ENCODE measurements around the gene NEDD9.

NEDD9 gene

DNA sequence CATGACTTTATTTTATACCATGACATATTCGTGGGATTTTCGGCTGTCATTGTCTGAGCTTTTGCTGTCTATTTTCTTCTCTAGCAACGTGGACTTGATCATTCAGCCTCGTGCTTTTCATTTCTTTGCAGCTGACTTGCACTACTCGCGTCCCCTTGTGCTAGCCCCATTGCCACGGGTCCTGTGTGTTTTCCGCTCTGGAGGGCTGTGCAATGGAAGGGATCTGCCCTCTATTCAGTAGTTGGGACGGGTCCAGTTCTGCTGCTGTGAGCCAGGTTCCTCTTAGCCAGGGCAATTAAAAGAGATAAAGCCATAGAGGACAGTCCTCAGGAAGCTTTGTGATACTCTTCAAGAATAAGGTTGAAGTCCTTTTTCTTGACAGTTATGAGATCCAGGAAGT, 17.6 kb downstream of the NEDD9 start:
- DNase-seq, result no peak

DNA sequence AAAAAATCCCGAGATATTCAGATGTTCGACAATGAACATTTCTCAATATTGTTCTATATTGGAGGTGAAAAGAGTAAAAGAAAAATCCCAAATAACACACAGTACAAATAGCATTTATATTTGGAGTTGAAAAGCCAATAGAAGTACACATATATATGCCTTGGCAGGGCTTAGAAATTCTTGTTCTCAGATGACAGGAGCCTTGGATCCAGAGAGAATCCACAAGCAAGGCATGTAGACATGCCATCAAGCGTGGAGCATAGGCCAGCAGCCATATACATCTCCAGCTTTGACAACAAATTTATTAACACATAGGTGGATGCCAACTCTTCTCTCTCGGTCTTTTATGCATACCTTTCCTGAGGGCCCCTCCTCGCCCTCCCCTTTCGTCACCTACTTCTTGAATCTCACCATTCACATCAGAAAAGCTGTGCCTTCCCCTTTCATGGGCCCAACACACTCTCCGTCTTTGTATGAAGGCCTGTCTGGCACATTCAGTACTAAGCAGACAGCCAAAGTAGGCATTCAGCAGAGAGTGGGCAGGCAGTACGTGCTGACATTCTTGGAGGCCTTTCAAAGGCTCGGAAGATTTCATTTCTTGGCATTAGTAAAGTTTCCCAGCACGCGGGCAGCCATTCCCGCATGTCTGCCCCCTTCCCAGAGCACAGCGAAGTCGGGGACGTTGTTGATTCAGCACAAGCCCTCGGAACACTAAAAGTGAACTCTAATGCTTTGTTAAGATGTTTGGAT, 18.2 kb downstream of the NEDD9 start:
- DNase-seq, result no peak

DNA sequence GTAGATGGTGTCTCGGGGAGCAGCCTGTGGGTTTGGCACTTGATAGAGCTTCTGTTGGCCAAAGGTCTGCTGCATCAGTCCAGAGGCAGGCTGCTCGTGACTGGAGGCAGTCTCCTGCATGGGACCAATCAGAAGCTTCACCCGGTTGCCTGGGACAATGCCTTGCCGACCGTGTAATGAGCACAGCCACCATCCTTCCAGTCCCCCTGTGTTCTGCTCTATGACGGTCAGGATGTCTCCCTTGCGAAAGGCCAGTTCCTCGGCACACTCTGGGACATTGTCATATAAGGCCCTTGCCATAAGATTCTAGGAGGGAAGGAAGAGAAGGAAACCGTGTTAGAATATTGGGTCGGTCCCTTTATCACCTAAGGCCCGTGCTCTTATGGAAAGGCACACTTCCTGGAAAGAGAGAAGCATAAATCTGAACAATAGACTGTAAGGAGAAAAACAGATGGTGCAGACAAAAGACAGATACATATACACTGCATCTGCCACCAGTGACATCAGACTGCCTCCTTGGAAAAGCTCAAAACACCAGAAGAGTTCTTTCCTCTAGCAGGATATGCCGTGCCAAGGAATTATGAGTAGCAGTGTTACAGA, 18.9 kb downstream of the NEDD9 start:
- DNase-seq, result no peak

DNA sequence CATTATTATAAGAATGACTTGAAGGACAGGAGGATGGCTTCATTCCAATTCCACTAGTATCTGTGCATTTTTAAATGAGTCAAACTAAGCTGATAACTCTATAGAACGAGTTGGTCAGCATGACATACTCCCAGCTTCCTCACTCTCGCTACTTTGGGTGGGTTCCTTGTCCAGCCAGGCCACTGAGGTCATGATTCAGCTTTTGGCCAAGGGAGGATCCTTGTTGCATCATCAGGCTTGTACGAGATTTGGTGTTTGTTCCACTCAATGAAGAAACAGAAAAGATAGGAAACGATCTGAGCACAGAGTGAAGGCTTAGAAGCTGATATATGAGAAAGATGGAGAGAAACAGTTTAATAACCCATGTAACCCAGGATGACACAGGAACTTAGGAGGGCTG, 19.8 kb downstream of the NEDD9 start:
- DNase-seq, result peak; percentile 58

DNA sequence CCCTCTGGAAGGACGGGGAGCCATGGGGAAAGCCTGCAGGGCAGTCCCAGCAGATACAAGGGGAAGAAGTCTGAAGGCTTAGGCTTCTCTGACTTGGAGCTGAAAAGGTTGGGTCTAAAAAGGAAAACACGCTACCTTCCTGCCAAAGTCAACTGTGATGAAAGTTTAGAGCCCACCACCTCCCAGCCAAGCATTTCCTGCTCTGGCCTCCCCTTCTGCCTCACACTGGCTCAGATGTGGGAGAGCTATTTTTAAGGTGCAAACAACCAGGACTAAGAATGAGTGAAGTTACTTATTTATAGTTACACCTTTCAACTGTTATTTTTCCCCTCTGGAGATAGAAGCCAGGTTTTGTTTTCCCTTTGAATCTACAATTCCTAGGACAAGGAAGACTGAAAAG, 21.2 kb downstream of the NEDD9 start:
- DNase-seq, result no peak

DNA sequence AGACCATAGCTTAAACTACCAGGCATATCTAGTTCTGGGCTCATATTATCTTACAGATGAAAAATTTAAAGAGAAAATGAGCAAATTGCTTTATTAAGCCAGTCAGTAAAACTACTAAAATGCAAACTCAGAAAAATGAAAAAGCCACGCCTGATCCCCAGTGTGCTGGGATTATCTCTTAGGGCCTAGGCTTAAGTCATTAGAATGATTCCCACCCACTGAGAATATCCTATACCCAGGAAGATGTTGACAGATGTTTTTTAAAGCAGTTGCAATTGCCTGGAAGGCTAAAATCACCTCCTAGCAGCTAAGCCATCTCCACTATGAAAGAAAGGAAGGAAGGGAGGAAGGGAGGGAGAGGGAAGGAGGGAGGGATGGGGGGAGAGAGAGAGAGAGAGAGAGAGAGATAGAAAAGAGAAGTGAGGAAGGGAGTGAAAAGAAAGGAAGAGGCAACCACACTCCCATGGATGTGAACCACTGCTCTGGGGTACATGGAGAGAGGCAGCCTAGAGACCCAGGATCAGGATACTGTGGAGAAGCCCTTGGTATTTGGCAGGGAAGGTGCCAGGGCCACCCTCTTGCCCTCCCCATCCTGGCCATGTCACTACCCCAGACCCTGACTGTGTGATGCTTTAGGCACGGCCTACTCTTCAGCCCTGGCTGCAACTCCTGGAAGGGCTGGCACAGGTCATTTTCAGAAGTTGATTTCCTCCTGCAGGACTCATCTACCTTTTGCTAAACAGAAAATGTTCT, 21.9 kb downstream of the NEDD9 start:
- no peak for DNase-seq

DNA sequence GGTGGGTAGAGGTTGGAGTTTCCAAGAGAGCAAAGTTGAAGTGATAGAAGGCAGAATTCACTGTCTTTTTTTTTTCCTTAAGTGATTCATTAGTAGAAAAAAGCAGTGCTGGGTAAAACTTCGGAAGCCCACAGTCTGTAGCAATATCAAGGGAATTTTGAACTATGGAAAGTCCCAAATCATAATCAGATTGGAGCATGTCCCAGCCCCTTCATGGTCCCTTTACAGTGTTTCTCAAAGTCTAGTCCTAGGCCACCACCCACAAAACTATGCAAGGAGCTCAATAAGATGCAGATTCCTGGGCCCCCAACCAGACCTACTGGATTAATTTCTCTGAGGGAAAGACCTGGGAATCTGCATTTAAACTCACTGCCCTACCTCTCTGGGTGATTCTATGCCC, 22.6 kb downstream of the NEDD9 start:
- DNase-seq, result no peak

DNA sequence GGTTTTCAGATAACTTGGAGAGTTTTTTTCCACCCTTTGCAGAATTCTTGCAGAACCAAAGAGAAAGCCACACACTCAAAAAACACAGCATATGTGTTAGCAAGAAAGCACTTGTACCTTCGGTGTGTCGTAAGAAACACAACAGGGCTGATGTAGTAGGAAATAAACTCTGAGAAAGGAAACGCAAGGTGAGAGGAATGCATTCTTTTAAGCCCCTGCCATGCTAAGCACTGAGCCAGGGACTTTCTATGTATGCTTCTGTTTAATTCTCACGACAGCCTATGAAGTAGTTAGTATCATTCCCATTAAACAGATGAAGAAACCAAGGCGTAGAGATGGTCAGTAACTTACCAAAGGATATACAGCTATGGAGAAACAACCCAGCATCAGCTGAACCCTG, 23.1 kb downstream of the NEDD9 start:
- DNase-seq, result no peak

DNA sequence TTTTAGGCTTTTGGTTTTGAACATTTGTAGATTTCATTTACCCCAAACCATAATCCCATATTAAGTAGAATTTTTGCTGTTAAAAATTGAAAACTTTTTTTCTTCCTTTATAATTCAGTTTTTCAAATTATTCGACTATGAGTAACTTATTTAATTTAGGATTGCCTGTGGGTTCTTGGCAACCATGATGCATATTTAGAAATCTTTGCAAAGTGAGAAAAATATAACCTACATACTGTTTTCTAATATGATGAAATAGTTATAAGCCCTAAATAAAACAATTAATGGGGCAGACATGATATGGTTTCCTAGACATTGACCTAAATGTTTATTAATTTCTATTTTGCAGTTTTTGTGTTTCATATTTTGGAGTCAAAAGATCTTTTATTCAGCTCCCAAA, 23.6 kb downstream of the NEDD9 start:
- DNase-seq, result no peak

DNA sequence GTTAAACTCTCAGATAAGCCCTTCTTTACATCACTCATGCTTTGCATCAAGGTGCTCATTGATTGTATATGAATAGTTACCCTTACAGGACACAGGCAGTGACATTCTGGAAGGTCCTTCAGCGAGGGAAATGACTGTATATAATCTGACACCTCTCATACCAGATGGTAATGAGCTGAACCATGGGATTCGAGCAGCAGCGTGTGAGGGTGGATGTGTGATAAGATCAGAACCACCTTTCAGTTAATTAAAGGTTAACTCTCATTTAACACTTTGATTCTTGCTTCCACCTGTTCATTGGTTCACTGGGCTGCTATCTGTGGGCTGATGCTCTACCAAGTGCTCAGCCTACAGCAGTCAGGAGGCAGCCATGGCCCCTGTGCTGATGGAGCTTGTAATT, 24.2 kb downstream of the NEDD9 start:
- no peak for DNase-seq

DNA sequence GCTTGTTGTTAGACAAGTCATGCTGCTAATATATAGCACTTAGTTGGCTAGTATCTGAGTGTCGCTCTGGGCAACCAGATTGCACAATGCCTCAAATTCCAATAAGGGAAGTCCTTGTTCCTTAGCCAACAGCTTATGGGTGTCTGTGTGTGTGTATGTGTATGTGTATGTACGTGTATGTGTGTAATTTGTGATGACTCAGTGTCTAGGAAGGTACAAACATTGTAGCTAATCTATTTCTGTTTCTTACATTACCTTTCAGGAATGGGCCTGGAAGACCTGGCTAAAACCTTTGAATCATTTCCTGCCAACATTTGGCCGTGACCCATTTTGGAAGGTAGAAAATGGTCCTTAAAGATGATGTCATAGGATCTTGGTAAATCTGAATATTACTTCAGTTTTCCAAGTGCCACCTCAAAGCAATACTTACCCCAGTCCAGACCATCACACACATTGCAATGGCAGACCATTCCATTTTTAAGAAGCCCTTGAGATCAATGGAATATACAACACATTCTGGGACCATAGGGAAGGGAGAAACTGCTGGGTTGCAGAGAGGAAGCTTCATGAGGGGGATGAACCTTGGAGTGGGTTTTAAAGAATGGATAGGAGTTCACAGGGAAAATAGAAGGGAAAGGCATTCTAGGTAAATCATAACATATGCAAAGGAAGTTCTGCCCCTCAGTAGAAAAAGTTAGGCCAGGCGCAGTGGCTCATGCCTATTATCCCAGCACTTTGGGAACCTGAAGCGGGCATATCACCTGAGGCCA, 25.1 kb downstream of the NEDD9 start:
- peak; percentile 72 for DNase-seq

DNA sequence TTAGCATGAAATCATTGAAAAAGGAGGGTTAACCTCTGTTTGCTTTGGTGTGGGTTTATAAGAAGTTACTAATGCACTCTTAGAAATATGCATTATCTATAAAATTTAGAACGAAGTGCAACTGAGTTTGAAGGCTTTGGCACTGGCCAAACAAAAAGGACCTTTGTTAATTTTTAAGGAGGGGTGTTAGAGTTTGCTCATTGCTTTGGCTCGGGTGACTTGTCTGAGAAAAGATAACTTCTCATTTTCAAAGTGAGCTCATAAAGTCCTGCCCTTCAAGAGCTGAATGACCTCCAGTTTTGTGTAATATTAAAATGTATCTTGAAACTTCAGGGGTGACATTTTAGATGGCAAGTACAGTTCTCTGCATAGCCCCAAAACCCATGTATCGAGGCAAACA, 25.9 kb downstream of the NEDD9 start:
- no peak for DNase-seq

DNA sequence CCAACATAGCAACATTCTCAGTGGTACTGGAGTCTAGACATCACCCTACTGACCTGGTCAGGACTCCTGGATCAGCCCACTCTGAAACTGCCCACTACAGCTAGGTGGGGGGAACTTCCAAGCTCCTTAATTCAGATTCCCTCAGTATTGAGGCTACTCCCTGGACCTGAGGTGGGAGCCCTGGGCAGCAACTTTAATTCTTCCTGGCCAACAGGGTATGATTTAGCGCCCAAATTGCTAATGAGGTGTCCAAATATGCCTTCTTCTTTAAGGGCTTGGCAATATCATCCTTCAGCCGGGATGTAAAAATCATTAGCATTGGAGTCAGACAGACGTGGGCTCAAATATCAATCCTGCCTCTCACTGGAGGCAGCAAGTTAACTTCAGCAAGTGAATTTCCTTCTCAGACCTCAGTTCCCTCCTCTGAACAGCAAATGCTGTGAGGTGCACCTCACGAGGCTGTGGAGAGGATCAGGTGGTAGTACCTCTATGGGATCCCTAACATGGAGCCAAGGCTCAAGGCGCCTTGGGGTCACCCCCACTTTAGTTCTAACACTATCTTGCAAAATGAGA, 27.6 kb downstream of the NEDD9 start:
- no peak for DNase-seq

DNA sequence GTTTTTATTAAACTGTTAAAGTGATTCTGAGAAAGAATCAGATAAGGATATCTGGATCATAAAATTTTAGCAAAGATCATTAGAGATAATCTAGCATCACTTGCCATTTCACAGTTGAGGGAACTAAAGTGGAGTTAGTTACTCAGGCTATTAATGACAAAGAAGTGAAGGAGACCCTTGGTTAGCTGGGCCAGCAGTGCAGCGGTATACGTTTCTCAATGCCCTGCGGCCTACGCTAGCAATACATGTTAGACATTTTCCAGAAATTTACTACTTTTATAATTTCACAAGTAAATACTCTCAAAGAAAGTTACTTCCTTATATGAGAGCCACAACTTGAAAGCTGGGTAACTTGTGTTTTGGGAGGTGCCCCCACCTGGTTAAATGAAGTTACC, 28.5 kb downstream of the NEDD9 start:
- no peak for DNase-seq

DNA sequence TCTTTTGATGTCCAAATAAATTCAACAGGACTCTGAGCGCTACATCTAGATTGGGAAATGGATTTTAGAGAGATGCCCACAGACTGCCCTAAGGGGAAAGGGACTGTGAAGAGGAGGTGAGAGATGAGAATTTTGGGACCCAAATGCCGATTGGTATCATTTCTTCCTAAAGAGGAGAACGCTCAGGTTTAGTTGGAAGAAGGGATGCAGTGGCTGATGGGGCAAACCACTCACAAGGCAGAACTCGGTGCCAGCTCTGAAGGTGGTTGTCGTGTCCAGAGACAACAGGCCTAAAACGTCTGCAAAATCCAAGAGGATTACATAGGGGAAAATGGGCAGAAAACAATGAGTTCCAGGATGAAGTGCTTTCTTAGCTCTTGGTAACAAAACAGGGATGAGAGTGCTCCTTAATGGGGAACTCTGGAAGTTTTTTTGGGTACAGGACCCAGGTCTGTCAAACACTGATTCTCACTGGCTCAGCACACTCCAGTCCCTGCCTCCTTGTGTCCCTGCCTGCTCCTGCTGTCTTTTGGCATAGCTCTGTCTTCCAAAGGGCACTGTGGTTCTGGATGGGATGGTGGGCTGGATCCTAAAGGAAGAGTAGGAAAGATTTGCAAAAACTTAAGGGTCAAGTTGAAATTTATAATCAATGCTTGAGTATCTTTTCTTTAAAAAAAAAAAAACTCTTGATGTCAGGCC, 29.0 kb downstream of the NEDD9 start:
- no peak for DNase-seq

DNA sequence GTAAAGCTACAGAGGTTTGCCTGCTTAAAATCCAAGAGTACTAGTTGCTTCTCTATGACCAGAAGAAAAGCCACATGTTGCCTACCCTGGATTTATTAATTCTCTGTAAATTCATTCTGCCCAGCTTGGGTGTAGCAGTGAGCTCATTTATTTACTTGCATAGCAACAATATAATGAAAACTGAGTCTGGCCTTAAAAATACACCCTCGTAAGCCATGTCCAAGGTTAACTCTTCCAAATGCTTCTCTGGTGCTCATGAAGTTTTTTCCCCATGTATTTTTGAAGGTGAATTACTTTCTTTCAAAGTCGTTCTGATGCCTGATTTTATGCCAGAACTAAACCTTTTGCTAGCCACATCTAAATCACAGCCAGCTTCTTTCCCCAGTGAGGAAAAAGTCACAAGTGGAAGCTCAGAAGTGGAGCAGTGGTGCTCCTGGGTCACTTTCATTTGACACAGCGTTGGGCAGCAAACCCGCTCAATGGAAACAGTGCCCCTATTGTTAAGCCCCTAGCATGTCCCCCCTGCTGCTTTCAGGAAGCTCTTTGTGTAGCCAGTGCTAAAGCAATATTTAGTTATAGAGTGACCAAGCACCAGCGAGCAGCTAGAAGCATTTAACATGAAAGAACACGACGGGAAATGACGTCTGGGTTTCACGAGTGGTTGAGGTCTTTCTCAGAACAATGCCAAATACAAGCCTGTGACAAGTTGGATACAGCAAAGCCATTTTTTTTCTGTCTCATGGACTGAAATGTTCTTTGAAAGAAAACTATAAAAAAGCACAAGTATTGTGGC, 29.8 kb downstream of the NEDD9 start:
- peak; percentile 24 for DNase-seq

DNA sequence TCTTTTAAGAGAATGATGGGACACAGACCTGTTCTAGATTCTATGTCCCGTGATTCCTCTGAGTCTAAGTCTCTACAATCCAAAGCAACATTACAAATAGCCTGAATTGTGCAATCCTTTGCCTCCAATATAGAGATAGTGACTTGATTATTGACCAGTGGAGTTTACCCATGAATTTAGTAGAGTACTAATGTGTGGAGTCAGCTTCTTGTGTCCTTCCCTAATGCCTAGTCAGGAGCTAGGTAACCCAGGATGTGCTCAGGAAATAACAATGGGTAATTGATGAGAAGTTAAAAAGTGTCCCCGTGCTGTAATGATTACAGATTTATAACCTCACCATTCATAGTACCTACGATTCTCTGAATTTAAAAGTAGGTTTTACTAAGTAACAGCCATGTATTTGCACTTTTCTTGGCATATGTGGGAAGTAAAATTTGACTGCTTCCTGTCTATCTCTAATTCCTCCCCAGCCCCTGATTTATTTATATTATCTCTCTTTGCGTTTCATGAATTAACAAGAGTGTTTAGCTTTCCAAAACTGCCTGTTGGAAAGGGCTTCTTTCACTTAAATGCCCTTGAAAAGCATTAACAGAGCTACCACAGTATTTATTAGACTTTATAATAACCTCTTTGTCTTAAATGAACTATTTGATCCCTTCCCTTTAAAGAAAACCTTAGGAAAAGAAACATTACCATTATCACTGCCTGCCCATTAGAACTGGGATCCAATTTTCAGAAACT, 30.5 kb downstream of the NEDD9 start:
- DNase-seq, result no peak

DNA sequence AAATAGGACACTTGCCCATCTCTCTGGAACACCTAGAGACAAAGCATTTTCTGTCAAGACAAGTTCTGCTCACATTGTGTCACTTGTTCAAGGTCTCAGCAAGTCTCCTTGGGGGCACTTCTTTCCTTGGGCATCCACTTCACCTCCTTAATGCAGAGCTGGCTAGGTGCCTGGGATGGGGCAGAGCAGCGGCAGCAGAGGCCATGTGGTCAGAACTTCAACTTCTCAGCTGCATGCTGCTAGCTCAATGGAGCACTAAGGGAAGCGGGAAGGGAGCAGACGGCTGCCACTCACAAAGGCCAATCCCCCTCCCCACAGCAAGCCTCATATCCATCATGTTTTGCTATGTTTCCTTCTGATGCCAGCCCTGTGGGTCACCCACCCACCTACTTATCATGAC, 31.5 kb downstream of the NEDD9 start:
- no peak for DNase-seq

DNA sequence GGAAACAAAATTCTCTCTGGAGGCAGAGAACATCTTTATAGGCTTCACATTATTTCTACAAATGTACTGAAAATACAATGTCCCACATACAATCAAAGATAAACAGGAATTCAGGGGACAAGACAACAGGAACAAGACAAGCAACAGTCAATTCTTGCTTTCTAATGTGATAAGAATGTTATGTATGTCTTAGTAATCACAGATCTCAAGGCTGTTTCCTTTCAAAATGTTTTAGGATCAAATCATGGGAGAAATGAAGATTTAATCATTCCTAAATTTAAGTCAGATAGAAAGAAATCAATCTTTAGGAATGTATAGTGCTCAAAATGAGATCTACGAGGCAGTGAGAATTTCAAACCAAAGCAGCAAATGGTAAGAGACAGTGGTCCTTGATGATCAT, 32.1 kb downstream of the NEDD9 start:
- DNase-seq, result no peak

DNA sequence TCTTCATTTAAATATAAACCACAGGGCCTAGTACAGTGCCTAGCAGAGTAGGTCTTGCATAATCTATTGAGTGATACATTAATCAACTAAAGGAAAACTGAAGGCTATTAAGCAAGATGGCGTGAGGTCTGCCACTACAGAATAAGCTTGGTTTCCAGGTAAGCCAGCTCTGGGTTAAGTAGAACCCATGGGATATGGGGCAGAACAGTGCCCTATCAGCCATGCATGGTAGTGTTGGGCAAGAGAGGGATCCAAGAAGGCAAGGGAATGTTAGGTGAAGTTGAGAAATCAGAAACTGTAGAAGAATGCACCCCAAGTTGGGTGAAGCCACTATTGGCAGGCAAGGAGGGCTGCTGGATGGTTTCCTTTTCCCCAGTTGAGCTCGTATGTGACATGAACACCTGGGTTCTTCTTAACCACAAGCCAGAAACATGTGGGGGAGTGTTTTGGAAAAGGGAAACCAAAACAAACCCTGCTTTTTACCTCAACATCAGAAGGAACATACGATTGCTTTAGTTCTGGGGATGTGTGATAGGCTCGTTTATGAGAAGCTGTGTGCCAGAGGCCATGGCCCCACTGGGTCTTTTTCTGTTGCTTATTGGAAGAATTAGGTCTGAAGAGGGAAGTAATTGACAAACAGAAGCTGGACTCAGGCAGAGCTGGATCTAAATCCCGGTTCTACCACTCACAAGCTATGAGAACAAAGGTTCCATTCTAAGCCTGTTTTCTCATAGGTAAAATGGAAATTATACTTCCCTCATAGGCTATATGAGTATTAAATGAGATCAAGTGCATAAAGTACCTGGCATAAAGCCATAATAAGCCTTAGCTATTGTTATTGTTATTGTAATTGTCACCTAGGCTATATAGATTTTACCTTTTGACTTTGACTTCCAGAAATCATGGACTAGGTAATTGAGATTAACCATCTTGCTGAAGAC, 33.5 kb downstream of the NEDD9 start:
- DNase-seq, result no peak
